Measurements from ENCODE around the gene ST3GAL3.
"Not testable (repeated sequence)": the region's sequence is repeated elsewhere in the genome, so short reads cannot be mapped to it uniquely, and the experiment has no call there.

ST3GAL3 gene

DNA sequence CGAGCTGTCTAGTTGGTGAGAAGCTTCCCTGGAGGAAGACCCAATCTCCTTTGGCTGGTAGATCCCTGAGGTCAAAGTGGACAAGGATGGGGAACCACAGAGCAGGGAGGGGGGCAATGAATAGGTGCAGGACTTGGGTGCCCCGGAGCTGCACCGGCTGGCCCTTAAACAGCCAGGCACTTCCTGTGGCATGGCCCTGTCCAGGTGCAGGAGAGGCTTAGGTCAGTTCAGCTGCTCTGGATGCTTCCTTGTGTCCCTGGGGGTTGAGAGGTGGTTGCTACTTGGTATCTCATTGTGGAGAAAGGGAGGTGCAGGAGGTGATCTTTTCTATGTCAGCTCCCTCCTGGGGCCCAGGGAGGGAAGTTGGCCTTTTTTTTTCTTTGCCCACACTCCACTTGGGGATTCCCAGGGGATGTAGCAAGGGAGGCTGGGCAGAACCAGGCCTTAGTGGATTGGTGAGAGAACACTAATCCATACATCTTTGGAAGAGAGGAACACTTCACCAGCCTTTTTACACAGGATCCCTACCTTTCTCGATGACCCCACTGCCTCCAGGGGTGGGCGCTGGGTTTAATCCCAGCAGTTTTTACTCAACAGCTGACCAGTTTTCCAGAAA is 1.2 kb upstream of the ST3GAL3 start:
- no peak for DNase-seq (ENCODE audit: low read depth, low spot score)
- peak overlapping the region; percentile 95 for H3K4me3 ChIP-seq
- TF ChIP-seq POLR2AphosphoS5 (IDR thresholded peaks at IDR 0.05; ENCODE audit: borderline replicate concordance, low read depth, low read length) (0 out of 2 replicates have a peak, but pooled peaks have one; percentile 27), FOXP2 (optimal IDR thresholded peaks at IDR 0.05; ENCODE audit: control extremely low read depth, extremely low read length, insufficient read depth) (no peak), EZH2 (IDR thresholded peaks at IDR 0.05) (no peak)
- peaks cover 59% of the 10 kb centered on the region for H3K36me3 ChIP-seq (ENCODE audit: insufficient read depth, low read length)
- no peaks in the 10 kb centered on the region for H3K9me3 ChIP-seq (ENCODE audit: low read depth, low read length)
- peak overlapping the region; percentile 51 for H3K27ac ChIP-seq
- peak overlapping the region; percentile 92 for H3K9ac ChIP-seq (ENCODE audit: insufficient read length)

DNA sequence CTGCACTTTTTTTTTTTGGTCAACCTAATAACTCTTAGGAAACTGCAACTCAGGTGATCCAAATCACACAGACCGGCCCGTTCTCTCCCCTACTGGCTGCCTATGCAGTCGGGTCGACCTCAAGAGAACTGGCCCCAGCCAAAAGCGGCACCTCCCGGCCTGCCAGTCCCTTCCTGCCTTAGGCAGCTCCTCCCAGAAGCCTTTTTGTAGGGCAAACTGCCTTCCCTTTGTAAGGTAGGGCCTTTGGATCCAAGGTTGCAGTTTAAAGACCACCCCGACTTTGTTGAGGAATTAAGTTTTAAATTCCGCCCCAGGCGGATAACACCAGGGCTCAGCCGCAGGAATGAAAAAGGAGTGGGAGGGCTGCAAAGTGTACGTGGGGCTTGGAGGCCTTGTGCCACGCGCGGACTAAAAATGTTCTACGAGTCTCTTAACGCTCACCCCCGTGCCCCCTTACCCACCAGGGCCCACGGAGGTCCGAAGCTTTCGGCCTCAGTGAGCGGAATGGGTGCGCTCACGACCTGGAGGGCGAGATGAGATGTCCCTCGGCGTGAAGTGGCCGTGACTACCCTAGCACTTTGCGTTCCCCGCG is 642 bp upstream of the ST3GAL3 start:
- TF ChIP-seq FOXP2 (optimal IDR thresholded peaks at IDR 0.05; ENCODE audit: control extremely low read depth, extremely low read length, insufficient read depth) (no peak), POLR2AphosphoS5 (IDR thresholded peaks at IDR 0.05; ENCODE audit: borderline replicate concordance, low read depth, low read length) (no peak), EZH2 (IDR thresholded peaks at IDR 0.05) (no peak)
- DNase-seq (ENCODE audit: low read depth, low spot score), result no peak
- peak overlapping the region; percentile 92 for H3K9ac ChIP-seq (ENCODE audit: insufficient read length)
- H3K36me3 ChIP-seq (ENCODE audit: insufficient read depth, low read length), result peaks cover 54% of the 10 kb centered on the region
- H3K27ac ChIP-seq, result peak overlapping the region; percentile 51
- no peaks in the 10 kb centered on the region for H3K9me3 ChIP-seq (ENCODE audit: low read depth, low read length)
- peak overlapping the region; percentile 95 for H3K4me3 ChIP-seq

DNA sequence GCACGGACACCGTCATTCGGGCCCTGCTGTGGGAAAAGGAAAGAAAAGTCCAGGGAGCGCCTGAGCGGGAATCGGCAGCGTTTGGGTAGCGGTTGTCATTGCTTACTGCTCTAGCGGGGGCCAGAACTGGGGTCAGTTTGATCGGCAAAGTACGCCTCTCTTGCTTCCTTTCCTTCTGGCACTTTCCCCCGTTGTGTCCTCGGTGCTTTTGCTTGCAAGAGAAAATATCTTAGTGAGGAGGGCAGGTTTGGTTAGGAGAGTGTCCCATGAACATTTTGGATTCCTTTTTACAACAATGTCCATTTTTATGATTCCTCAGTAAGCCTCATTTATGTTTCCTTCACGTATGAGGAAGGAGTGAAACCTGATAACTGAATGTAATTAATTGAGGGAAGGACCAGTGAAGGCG is 670 bp downstream of the ST3GAL3 start:
- Histone ChIP-seq H3K27ac (peak overlapping the region; percentile 73; the same call in 1 of the 2 replicates), H3K4me3 (peak overlapping the region; percentile 95), H3K9ac (ENCODE audit: insufficient read length) (peak overlapping the region; percentile 89), H3K9me3 (ENCODE audit: low read depth, low read length) (no peaks in the 10 kb centered on the region), H3K36me3 (ENCODE audit: insufficient read depth, low read length) (peaks cover 42% of the 10 kb centered on the region)
- TF ChIP-seq POLR2AphosphoS5 (IDR thresholded peaks at IDR 0.05; ENCODE audit: borderline replicate concordance, low read depth, low read length) (no peak), EZH2 (IDR thresholded peaks at IDR 0.05) (no peak), FOXP2 (optimal IDR thresholded peaks at IDR 0.05; ENCODE audit: control extremely low read depth, extremely low read length, insufficient read depth) (no peak)
- no peak for DNase-seq (ENCODE audit: low read depth, low spot score)

DNA sequence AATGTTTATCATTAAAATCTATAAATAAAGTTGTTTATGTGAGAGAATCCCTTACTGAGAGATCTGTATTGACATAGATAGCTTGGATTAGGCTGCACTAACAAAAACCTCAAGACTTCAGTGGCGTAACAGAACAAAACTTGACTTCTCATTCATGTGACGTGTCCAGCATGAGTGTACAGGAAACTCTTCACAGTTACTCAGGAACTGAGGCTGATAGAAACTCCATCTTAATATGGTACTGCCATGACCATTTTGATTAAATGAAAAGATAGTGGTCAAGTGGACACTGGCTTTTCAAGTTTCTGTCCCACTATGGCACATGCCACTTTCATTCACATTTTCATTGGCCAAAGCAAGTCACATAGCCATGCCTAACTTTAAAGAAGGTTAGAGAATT is 3.7 kb downstream of the ST3GAL3 start:
- H3K27ac ChIP-seq, result no peak overlapping the region
- H3K36me3 ChIP-seq (ENCODE audit: insufficient read depth, low read length), result peaks cover 20% of the 10 kb centered on the region
- no peak overlapping the region for H3K4me3 ChIP-seq
- no peak for DNase-seq (ENCODE audit: low read depth, low spot score)
- no peak for TF ChIP-seq EZH2 (IDR thresholded peaks at IDR 0.05)
- H3K9ac ChIP-seq (ENCODE audit: insufficient read length), result no peak overlapping the region
- no peaks in the 10 kb centered on the region for H3K9me3 ChIP-seq (ENCODE audit: low read depth, low read length)

DNA sequence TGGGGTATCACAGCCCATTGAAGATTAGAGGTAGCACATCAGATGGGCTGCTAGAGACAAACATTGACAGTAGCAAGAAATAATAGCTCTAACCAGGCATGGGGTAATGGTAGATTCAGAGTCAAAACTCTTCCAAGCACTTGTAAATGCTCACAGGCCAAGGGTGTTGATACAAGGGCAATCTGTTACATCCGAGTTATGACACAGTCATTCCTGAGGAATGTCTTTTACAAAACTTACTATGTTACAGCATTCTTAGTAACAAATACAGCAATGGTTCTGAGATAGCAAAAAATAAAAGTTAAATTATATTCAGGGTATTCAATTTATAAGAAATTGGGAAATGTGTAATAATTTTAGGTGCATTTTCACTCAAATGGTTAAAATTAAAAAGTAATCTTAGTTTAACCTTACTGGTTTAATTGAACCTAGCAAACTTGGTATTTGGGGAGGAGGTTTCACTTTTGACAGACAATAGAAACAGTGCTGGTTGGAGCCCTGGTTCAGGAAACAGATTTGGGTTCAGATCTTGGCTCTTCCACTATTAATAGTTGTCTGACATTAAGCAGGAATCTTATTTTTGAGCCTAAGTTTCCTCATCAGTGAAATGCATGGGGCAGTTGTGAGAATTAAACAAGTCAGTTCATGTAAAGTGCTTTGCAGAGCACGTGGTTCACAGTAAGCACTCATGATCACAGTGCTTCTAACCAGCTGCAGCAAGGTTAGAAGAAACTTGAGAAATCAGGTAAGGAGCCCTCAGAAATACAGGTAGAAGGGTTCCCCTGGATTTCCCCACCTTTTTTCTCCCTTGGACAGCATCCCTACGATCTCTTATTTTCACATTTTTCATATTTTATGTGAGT is 4.4 kb downstream of the ST3GAL3 start:
- H3K36me3 ChIP-seq (ENCODE audit: insufficient read depth, low read length), result peaks cover 20% of the 10 kb centered on the region
- no peaks in the 10 kb centered on the region for H3K9me3 ChIP-seq (ENCODE audit: low read depth, low read length)
- no peak for TF ChIP-seq POLR2AphosphoS5 (IDR thresholded peaks at IDR 0.05; ENCODE audit: borderline replicate concordance, low read depth, low read length)
- TF ChIP-seq EZH2 (IDR thresholded peaks at IDR 0.05), result no peak
- TF ChIP-seq FOXP2 (optimal IDR thresholded peaks at IDR 0.05; ENCODE audit: control extremely low read depth, extremely low read length, insufficient read depth), result no peak
- DNase-seq (ENCODE audit: low read depth, low spot score), result no peak
- H3K27ac ChIP-seq, result no peak overlapping the region; the same call in 1 of the 2 replicates
- H3K4me3 ChIP-seq, result no peak overlapping the region
- no peak overlapping the region for H3K9ac ChIP-seq (ENCODE audit: insufficient read length)

DNA sequence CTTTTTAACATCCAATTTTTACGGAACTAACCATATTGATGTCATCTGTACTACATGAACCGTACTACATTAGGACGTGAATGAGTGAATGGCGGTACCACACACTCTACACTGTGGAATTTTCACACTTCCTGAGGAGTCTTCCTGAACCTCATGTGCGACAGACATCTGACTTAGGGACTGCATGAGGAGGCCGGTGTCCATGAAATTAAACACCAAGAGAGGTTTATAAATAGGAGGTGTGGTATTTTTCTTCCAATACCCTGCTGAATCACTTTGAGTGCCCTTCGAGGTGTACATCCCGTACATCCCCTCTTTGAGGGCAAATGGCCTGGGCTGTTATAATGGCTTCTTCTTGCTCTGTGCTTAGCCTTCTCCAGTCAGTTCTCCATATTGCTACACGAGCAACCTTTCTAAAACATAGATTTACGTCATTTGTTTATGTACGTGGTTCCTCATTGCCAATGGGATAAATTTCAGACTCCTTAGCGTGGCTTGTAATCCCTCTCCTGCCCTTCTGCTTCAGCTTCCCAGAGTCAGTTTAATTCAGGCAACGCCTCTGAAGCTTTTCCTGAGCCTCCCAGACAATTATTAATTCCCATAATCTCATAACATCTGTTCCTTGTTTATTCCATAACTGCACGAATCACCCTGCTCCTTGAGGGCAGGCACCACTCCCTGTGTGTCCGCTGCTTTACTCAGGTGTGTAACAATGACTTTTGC is 9.4 kb downstream of the ST3GAL3 start:
- TF ChIP-seq EZH2 (IDR thresholded peaks at IDR 0.05) (no peak), POLR2AphosphoS5 (IDR thresholded peaks at IDR 0.05; ENCODE audit: borderline replicate concordance, low read depth, low read length) (no peak), FOXP2 (optimal IDR thresholded peaks at IDR 0.05; ENCODE audit: control extremely low read depth, extremely low read length, insufficient read depth) (no peak)

DNA sequence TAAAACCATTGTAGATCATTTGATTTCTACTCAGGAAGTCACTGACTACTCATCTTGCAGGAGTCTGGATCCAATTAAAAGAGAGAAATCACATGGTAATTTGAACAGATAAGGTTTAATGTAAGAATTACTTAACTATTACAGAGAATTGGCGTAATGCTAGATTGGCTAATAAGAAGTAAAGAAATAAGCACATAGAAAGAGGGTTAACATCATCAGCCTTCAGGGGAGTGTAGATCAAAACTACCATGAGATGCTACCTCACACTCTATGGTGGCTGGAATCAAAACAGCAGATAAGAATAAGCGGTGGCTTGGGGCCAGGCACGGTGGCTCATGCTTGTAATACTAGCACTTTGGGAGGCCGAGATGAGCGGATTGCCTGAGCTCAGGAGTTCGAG is 11.7 kb downstream of the ST3GAL3 start:
- H3K27ac ChIP-seq, result peak overlapping the region; percentile 70
- H3K9ac ChIP-seq (ENCODE audit: insufficient read length), result no peak overlapping the region
- H3K9me3 ChIP-seq (ENCODE audit: low read depth, low read length), result no peaks in the 10 kb centered on the region
- peak; percentile 52 for DNase-seq (ENCODE audit: low read depth, low spot score)
- no peaks in the 10 kb centered on the region for H3K36me3 ChIP-seq (ENCODE audit: insufficient read depth, low read length)
- TF ChIP-seq POLR2AphosphoS5 (IDR thresholded peaks at IDR 0.05; ENCODE audit: borderline replicate concordance, low read depth, low read length), result no peak
- no peak for TF ChIP-seq EZH2 (IDR thresholded peaks at IDR 0.05)
- no peak for TF ChIP-seq FOXP2 (optimal IDR thresholded peaks at IDR 0.05; ENCODE audit: control extremely low read depth, extremely low read length, insufficient read depth)
- no peak overlapping the region for H3K4me3 ChIP-seq

More for the DNA sequence above, 9.4 kb downstream of the ST3GAL3 start:
- Histone ChIP-seq H3K27ac (peak overlapping the region; percentile 86), H3K4me3 (no peak overlapping the region), H3K9me3 (ENCODE audit: low read depth, low read length) (no peaks in the 10 kb centered on the region), H3K36me3 (ENCODE audit: insufficient read depth, low read length) (no peaks in the 10 kb centered on the region), H3K9ac (ENCODE audit: insufficient read length) (peak overlapping the region; percentile 29)
- DNase-seq (ENCODE audit: low read depth, low spot score), result no peak

DNA sequence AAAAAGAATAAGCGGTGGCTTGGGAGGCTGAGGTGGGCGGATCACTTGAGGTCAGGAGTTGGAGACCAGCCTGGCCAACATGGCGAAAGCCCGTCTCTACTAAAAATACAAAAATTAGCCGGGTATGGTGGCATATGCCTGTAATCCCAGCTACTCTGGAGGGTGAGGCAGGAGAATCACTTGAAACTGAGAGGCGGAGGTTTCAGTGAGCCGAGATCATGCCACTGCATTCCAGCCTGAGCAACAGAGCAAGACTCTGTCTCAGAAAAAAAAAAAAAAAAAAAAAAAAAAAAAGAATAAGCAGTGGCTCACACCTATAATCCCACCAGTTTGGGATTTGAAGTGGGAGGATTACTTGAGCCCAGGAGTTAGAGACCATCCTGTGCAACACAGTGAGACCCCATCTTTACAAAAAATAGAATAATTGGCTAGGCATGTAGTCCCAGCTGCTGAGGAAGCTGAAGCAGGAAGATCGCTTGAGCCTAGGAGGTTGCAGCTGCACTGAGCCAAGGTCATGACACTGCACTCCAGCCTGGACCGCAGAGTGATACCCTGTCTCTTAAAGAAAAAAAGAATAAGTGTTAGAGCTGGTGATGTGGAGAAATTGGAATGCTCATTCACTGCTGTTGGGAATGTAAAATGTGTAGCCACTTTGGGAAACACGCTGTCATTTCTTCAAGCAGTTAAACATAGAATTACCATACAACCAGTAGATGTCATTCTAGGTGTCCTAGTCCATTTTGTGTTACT is 12.5 kb downstream of the ST3GAL3 start:
- not testable (repeated sequence) for DNase-seq (ENCODE audit: low read depth, low spot score); H3K27ac ChIP-seq; H3K9me3 ChIP-seq (ENCODE audit: low read depth, low read length)

More for the DNA sequence above, 12.5 kb downstream of the ST3GAL3 start:
- not testable (repeated sequence) for H3K9ac ChIP-seq (ENCODE audit: insufficient read length); H3K4me3 ChIP-seq; H3K36me3 ChIP-seq (ENCODE audit: insufficient read depth, low read length)
